SK-N-SH treated with all-trans-retinoic acid at 6 μM for 48 hours (cell line): ENCODE measurements around the gene LAMB1.
"Not testable (repeated sequence)": the region's sequence is repeated elsewhere in the genome, so short reads cannot be mapped to it uniquely, and the experiment has no call there.

ENCODE experiments used
- ATAC-seq: fragments of 200-7000 bp; cut with Tn5 transposase; 3 replicates; pipeline ENCODE4 v1.9.1; 2020; ENCODE audit warnings: mild to moderate bottlenecking, moderate library complexity
- ARNTL ChIP-seq: fragments of 450-650 bp; formaldehyde crosslinking; IDR thresholded peaks from 2 replicates; pipeline ENCODE4 v1.5.0; 2020; ENCODE audit warnings: low read depth, mild to moderate bottlenecking, moderate library complexity, borderline replicate concordance
- BACH2 ChIP-seq: fragments of 250-450 bp; sonication (Bioruptor Pico); IDR thresholded peaks from 2 replicates; pipeline ENCODE4 v1.9.0; 2021; ENCODE audit warnings: mild to moderate bottlenecking, borderline replicate concordance
- CSDC2 ChIP-seq: fragments of 250-450 bp; sonication (Bioruptor Pico); IDR thresholded peaks from 2 replicates; pipeline ENCODE4 v1.5.0; 2020; ENCODE audit warnings: mild to moderate bottlenecking, moderate library complexity
- ESRRG ChIP-seq: fragments of 250-450 bp; sonication (Bioruptor Pico); IDR thresholded peaks from 2 replicates; pipeline ENCODE4 v1.6.1; 2021; ENCODE audit warnings: mild to moderate bottlenecking
- GLIS3 ChIP-seq: fragments of 250-450 bp; sonication (Bioruptor Pico); IDR thresholded peaks from 2 replicates; pipeline ENCODE4 v1.5.0; 2020; ENCODE audit warnings: mild to moderate bottlenecking, moderate library complexity
- ISL1 ChIP-seq: fragments of 250-450 bp; sonication (Bioruptor Pico); IDR thresholded peaks from 2 replicates; pipeline ENCODE4 v2.1.2; 2022; ENCODE audit warnings: mild to moderate bottlenecking, moderate library complexity
- OSR1 ChIP-seq: fragments of 250-450 bp; sonication (Bioruptor Pico); IDR thresholded peaks from 2 replicates; pipeline ENCODE4 v1.8.0; 2022; ENCODE audit warnings: moderate library complexity, mild to moderate bottlenecking, inconsistent platforms
- PPARA ChIP-seq: fragments of 250-450 bp; sonication (Bioruptor Pico); IDR thresholded peaks from 2 replicates; pipeline ENCODE4 v1.5.0; 2020; ENCODE audit warnings: mild to moderate bottlenecking, borderline replicate concordance
- SNAI2 ChIP-seq: fragments of 250-450 bp; sonication (Bioruptor Pico); IDR thresholded peaks from 2 replicates; pipeline ENCODE4 v1.5.0; 2020; ENCODE audit warnings: mild to moderate bottlenecking, moderate library complexity
- TCF4 ChIP-seq: fragments of 250-450 bp; sonication (Bioruptor Pico); IDR thresholded peaks from 2 replicates; pipeline ENCODE4 v1.8.0; 2021; ENCODE audit warnings: mild to moderate bottlenecking, moderate library complexity, borderline replicate concordance
- TOX ChIP-seq: fragments of 250-450 bp; sonication (Bioruptor Pico); IDR thresholded peaks from 2 replicates; pipeline ENCODE4 v1.8.0; 2021; ENCODE audit warnings: mild to moderate bottlenecking, moderate library complexity, borderline replicate concordance
- ZC3H10 ChIP-seq: fragments of 250-450 bp; sonication (Bioruptor Pico); IDR thresholded peaks from 2 replicates; pipeline ENCODE4 v1.5.1; 2021; ENCODE audit warnings: mild to moderate bottlenecking, moderate library complexity
- ZFP3 ChIP-seq: fragments of 250-450 bp; sonication (Bioruptor Pico); IDR thresholded peaks from 2 replicates; pipeline ENCODE4 v1.5.0; 2020; ENCODE audit warnings: mild to moderate bottlenecking, moderate library complexity
- ZFP30 ChIP-seq: fragments of 450-650 bp; formaldehyde crosslinking; IDR thresholded peaks from 2 replicates; pipeline ENCODE4 v1.5.0; 2022; ENCODE audit warnings: mild to moderate bottlenecking, moderate library complexity
- ZNF565 ChIP-seq: fragments of 450-650 bp; formaldehyde crosslinking; conservative IDR thresholded peaks from 2 replicates; pipeline ENCODE4 v1.5.0; 2020; ENCODE audit warnings: low read depth, mild to moderate bottlenecking, moderate library complexity
- ZNF70 ChIP-seq: fragments of 450-650 bp; formaldehyde crosslinking; IDR thresholded peaks from 2 replicates; pipeline ENCODE4 v1.5.0; 2020; ENCODE audit warnings: mild to moderate bottlenecking, moderate library complexity
- ZNF8 ChIP-seq: fragments of 450-650 bp; formaldehyde crosslinking; IDR thresholded peaks from 2 replicates; pipeline ENCODE4 v1.5.0; 2020; ENCODE audit warnings: mild to moderate bottlenecking, moderate library complexity
- TF ChIP-seq, protein P1 (sequence below): fragments of 250-450 bp; sonication (Bioruptor Pico); IDR thresholded peaks from 2 replicates; pipeline ENCODE4 v1.5.1; 2020; ENCODE audit warnings: low read depth, mild to moderate bottlenecking, moderate library complexity
- TF ChIP-seq, protein P2 (sequence below): fragments of 250-450 bp; sonication (Bioruptor Pico); IDR thresholded peaks from 2 replicates; pipeline ENCODE4 v1.8.0; 2020; ENCODE audit warnings: mild to moderate bottlenecking, moderate library complexity, borderline replicate concordance
- TF ChIP-seq, protein P3 (sequence below): fragments of 250-450 bp; sonication (Bioruptor Pico); IDR thresholded peaks from 2 replicates; pipeline ENCODE4 v1.8.0; 2021; ENCODE audit warnings: low read depth, mild to moderate bottlenecking, moderate library complexity, borderline replicate concordance
- TF ChIP-seq, protein P4 (sequence below): fragments of 250-450 bp; sonication (Bioruptor Pico); IDR thresholded peaks from 2 replicates; pipeline ENCODE4 v1.5.1; 2021; ENCODE audit warnings: mild to moderate bottlenecking, moderate library complexity

Gene LAMB1

DNA sequence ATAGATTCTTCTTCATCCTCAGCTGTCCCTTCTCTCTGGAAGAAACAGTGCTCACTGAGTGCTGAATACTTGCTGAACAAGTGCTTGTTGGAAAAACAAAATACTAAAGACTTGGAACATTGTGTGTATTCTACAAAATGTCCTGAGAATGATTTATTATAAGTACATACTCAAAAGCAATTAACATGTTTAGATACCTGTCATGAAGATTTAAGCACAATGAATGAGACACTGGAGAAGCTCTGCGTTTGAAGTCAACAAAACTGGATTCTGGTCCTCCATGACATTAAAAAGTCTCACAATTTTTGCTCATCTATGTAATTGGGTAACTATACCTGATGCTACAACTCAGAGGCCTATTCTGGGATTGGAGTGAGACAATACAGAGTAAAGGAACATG is 34.8 kb upstream of the LAMB1 start:
- no peak for ATAC-seq
- no peak for TF ChIP-seq TOX (CRISPR knock-in tag)
- TF ChIP-seq, protein P1, sequence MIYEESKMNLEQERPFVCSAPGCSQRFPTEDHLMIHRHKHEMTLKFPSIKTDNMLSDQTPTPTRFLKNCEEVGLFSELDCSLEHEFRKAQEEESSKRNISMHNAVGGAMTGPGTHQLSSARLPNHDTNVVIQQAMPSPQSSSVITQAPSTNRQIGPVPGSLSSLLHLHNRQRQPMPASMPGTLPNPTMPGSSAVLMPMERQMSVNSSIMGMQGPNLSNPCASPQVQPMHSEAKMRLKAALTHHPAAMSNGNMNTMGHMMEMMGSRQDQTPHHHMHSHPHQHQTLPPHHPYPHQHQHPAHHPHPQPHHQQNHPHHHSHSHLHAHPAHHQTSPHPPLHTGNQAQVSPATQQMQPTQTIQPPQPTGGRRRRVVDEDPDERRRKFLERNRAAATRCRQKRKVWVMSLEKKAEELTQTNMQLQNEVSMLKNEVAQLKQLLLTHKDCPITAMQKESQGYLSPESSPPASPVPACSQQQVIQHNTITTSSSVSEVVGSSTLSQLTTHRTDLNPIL (CRISPR knock-in tag): no peak
- no peak for TF ChIP-seq ZC3H10
- no peak for TF ChIP-seq ZNF70 (CRISPR knock-in tag)
- TF ChIP-seq BACH2 (CRISPR knock-in tag): no peak
- no peak for TF ChIP-seq CSDC2 (CRISPR knock-in tag)
- TF ChIP-seq, protein P2, sequence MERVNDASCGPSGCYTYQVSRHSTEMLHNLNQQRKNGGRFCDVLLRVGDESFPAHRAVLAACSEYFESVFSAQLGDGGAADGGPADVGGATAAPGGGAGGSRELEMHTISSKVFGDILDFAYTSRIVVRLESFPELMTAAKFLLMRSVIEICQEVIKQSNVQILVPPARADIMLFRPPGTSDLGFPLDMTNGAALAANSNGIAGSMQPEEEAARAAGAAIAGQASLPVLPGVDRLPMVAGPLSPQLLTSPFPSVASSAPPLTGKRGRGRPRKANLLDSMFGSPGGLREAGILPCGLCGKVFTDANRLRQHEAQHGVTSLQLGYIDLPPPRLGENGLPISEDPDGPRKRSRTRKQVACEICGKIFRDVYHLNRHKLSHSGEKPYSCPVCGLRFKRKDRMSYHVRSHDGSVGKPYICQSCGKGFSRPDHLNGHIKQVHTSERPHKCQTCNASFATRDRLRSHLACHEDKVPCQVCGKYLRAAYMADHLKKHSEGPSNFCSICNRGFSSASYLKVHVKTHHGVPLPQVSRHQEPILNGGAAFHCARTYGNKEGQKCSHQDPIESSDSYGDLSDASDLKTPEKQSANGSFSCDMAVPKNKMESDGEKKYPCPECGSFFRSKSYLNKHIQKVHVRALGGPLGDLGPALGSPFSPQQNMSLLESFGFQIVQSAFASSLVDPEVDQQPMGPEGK (CRISPR knock-in tag): no peak
- TF ChIP-seq ISL1 (CRISPR knock-in tag): no peak

DNA sequence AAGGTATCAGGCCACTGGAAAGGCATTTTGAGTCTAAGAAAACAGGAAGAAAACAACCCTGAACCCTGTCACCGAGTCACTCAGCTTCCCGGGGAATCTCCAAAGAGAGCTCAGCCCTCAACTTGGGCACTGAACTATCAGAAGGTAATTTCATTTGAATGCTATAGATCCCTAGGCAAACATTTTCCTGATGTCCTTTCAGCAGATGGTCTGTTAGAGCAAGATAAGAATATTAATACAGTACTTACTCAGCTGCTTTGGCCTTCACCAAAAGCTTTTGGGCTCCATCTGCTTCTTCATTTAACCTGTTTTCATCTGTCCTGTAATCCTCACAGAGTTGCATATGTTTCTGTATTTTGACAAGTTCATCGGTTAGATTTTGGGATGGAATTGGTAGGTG is 34.2 kb upstream of the LAMB1 start:
- no peak for ATAC-seq
- peak; percentile 37; the same call in 1 of the 2 replicates for TF ChIP-seq TCF4 (CRISPR knock-in tag)
- no peak for TF ChIP-seq ZNF565 (CRISPR knock-in tag)
- TF ChIP-seq PPARA (CRISPR knock-in tag): 0 out of 2 replicates have a peak, but pooled peaks have one; percentile 40

DNA sequence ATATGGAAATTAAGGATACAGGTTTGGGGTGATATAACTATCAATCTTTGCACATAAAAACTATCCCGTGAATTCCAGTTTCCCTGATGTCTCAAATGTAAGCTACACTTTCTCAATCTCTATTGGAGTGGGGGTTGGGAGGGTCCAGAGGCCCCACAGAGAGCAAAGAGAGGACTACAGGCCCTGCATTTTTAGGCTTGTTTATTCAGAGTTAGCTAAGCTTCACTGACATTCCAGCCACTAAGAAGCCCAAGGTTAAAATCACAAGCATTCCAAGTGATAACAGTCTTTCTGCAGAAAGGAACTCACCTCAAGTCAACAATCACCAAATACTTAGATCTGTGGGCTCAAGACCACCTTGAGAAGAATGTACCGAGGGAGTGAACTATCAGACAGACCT is 31.6 kb upstream of the LAMB1 start:
- TF ChIP-seq ZC3H10 (no peak), TOX (CRISPR knock-in tag) (no peak), SNAI2 (no peak), GLIS3 (CRISPR knock-in tag) (no peak), ZNF565 (CRISPR knock-in tag) (no peak), ZFP3 (CRISPR knock-in tag) (no peak)
- ATAC-seq: no peak

DNA sequence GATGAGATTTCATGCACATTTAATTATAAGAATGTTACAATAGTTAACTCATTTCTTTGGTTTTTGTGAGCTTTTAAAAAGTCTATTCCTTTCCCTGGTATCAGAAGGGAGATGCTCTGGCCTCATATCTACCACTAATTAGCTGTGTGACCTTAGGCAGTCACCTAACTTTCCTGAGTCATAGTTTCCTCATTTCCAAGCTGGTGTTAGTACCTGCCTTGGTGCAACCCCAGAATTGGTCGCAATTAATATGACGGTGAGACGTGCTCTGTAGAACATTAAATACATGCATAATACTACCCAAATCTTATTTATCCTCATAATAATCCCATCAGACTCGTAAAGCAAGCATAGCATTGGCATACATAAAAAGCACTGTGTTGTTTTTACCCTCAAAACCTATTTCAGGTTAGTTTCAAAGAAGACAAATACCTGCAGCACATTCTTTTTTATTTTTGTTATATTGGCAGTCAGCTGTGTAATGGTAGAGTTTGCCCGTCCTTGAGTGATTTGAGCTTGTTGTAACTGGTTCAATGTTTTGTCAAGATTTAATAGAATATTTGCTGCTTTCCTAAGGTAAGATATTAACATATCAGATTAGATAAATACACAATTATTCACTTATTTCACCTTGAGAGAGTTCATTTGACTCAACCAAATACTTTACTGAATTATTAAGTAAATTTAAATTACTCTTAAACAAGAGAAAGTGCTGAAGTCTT is 31.0 kb upstream of the LAMB1 start:
- no peak for ATAC-seq
- no peak for TF ChIP-seq CSDC2 (CRISPR knock-in tag)
- TF ChIP-seq ARNTL: no peak
- TF ChIP-seq, protein P1 (CRISPR knock-in tag): no peak
- TF ChIP-seq, protein P3, sequence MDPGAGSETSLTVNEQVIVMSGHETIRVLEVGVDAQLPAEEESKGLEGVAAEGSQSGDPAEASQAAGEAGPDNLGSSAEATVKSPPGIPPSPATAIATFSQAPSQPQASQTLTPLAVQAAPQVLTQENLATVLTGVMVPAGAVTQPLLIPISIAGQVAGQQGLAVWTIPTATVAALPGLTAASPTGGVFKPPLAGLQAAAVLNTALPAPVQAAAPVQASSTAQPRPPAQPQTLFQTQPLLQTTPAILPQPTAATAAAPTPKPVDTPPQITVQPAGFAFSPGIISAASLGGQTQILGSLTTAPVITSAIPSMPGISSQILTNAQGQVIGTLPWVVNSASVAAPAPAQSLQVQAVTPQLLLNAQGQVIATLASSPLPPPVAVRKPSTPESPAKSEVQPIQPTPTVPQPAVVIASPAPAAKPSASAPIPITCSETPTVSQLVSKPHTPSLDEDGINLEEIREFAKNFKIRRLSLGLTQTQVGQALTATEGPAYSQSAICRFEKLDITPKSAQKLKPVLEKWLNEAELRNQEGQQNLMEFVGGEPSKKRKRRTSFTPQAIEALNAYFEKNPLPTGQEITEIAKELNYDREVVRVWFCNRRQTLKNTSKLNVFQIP (CRISPR knock-in tag): no peak
- TF ChIP-seq ZFP30 (CRISPR knock-in tag): no peak
- TF ChIP-seq ZC3H10: no peak
- no peak for TF ChIP-seq ESRRG (CRISPR knock-in tag)
- TF ChIP-seq, protein P2 (CRISPR knock-in tag): no peak
- TF ChIP-seq ZNF70 (CRISPR knock-in tag): no peak
- TF ChIP-seq SNAI2: no peak
- no peak for TF ChIP-seq TOX (CRISPR knock-in tag)
- no peak for TF ChIP-seq TCF4 (CRISPR knock-in tag)
- TF ChIP-seq, protein P4, sequence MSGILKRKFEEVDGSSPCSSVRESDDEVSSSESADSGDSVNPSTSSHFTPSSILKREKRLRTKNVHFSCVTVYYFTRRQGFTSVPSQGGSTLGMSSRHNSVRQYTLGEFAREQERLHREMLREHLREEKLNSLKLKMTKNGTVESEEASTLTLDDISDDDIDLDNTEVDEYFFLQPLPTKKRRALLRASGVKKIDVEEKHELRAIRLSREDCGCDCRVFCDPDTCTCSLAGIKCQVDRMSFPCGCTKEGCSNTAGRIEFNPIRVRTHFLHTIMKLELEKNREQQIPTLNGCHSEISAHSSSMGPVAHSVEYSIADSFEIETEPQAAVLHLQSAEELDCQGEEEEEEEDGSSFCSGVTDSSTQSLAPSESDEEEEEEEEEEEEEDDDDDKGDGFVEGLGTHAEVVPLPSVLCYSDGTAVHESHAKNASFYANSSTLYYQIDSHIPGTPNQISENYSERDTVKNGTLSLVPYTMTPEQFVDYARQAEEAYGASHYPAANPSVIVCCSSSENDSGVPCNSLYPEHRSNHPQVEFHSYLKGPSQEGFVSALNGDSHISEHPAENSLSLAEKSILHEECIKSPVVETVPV (CRISPR knock-in tag): no peak
- TF ChIP-seq OSR1: no peak
- TF ChIP-seq ZNF8 (CRISPR knock-in tag): no peak
- TF ChIP-seq GLIS3 (CRISPR knock-in tag): no peak
- TF ChIP-seq ZFP3 (CRISPR knock-in tag): no peak

DNA sequence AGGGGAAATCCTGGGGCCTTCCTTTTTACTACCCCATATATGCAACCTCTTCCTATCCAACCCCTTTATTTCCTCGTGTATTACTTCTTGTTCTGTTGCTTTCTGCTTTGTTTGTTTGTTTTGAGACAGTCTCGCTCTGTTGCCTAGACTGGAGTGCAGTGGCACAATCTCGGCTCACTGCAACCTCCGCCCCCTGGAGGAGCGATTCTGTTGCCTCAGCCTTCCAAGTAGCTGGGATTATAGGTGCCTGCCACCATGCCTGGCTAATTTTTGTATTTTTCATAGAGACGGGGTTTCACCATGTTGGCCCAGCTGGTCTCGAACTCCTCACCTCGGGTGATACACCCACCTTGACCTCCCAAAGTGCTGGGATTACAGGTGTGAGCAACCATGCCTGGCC is 30.3 kb upstream of the LAMB1 start:
- ATAC-seq: not testable (repeated sequence)
